OCI-LY3 (cell line): ENCODE results near the gene ZER1.
"Not testable (repeated sequence)": the region's sequence is repeated elsewhere in the genome, so short reads cannot be mapped to it uniquely, and the experiment has no call there.

Source experiments
- H2AFZ ChIP-seq: fragments of 200-600, 300-600 bp; shearing (Covaris generic); 2 replicates; pipeline ENCODE4 v1.6.0; 2014; ENCODE audit warnings: antibody characterized with exemption, low read depth, low read length
- H3K27ac ChIP-seq: fragments of 200-600, 300-600 bp; sonication (generic); 2 replicates; pipeline ENCODE4 v1.5.1; 2014; ENCODE audit warnings: mild to moderate bottlenecking, low read length, moderate library complexity, mixed read lengths
- H3K27me3 ChIP-seq: fragments of 200-600, 300-600 bp; sonication (generic); 2 replicates; pipeline ENCODE4 v1.6.1; 2014; ENCODE audit warnings: low read depth, low read length, mixed read lengths
- H3K36me3 ChIP-seq: fragments of 200-600, 300-600 bp; sonication (generic); replicated peaks from 2 replicates; pipeline ENCODE3; 2014; ENCODE audit warnings: low read depth, low read length, mixed read lengths
- H3K4me1 ChIP-seq: fragments of 300-600, 200-600 bp; sonication (generic); 2 replicates; pipeline ENCODE4 v1.6.1; 2014; ENCODE audit warnings: low read length, mixed read lengths
- H3K4me2 ChIP-seq: fragments of 200-600, 300-600 bp; sonication (generic); 2 replicates; pipeline ENCODE4 v1.6.1; 2014; ENCODE audit warnings: low read length, mixed read lengths
- H3K4me3 ChIP-seq: fragments of 300-600, 200-600 bp; sonication (generic); 2 replicates; pipeline ENCODE4 v1.5.1; 2014; ENCODE audit warnings: antibody characterized with exemption, mild to moderate bottlenecking, low read length, moderate library complexity
- H3K79me2 ChIP-seq: fragments of 300-600, 200-600 bp; shearing (Covaris generic); 2 replicates; pipeline ENCODE4 v1.6.1; 2014; ENCODE audit warnings: mild to moderate bottlenecking, low read length, mixed read lengths
- H3K9ac ChIP-seq: fragments of 300-600, 200-600 bp; shearing (Covaris generic); 2 replicates; pipeline ENCODE4 v1.6.0; 2014; ENCODE audit warnings: mild to moderate bottlenecking, low read length, moderate library complexity
- H3K9me3 ChIP-seq: fragments of 200-600, 300-600 bp; shearing (Covaris generic); 2 replicates; pipeline ENCODE4 v1.6.1; 2014; ENCODE audit warnings: low read length, mixed read lengths; ENCODE audit not compliant: insufficient read depth
- H4K20me1 ChIP-seq: fragments of 200-600, 300-600 bp; sonication (generic); 2 replicates; pipeline ENCODE4 v1.6.1; 2016; ENCODE audit warnings: low read length, mixed read lengths; ENCODE audit not compliant: insufficient read depth
- CTCF ChIP-seq: fragments of 200-600, 300-600 bp; sonication (generic); IDR thresholded peaks from 2 replicates; pipeline ENCODE4 v1.5.1; 2014; ENCODE audit warnings: antibody characterized with exemption, low read length, low read depth
- EZH2phosphoT487 ChIP-seq: fragments of 200-600 bp; shearing (Covaris generic); IDR thresholded peaks from 2 replicates; pipeline ENCODE4 v1.6.1; 2018; ENCODE audit warnings: antibody characterized with exemption, mixed run types, low read depth

Gene ZER1

GRCh38 chr9:128781187-128782070 is 9.7 kb upstream of the ZER1 start:
- H3K79me2 ChIP-seq = no peaks in the 10 kb centered on the region
- no peak overlapping the region for H3K9ac ChIP-seq
- H3K4me1 ChIP-seq = peaks cover 16% of the 10 kb centered on the region
- H3K27ac ChIP-seq = no peak overlapping the region
- no peaks in the 10 kb centered on the region for H3K27me3 ChIP-seq
- H3K4me3 ChIP-seq = no peak overlapping the region
- TF ChIP-seq CTCF (no peak), EZH2phosphoT487 (no peak)
- no peaks in the 10 kb centered on the region for H4K20me1 ChIP-seq
- no peaks in the 10 kb centered on the region for H3K36me3 ChIP-seq
- no peaks in the 10 kb centered on the region for H3K9me3 ChIP-seq
- H3K4me2 ChIP-seq = no peak overlapping the region
- no peak overlapping the region for H2AFZ ChIP-seq

- H3K4me3 ChIP-seq, H3K9me3 ChIP-seq, H3K4me2 ChIP-seq, H3K36me3 ChIP-seq, H3K9ac ChIP-seq, H3K27me3 ChIP-seq, H3K27ac ChIP-seq, H2AFZ ChIP-seq, H4K20me1 ChIP-seq, H3K79me2 ChIP-seq: not testable (repeated sequence)
- H3K4me1 ChIP-seq = peaks cover 14% of the 10 kb centered on the region
Measured at GRCh38 chr9:128780093-128780492, 8.4 kb upstream of the ZER1 start.

- H3K4me1 ChIP-seq = peaks cover 9% of the 10 kb centered on the region
- no peak overlapping the region for H2AFZ ChIP-seq
- H3K27ac ChIP-seq = no peak overlapping the region
- peaks cover 4% of the 10 kb centered on the region; the same call in 1 of the 2 replicates for H3K9me3 ChIP-seq
- no peak overlapping the region for H3K9ac ChIP-seq
- H3K36me3 ChIP-seq = no peaks in the 10 kb centered on the region
- H4K20me1 ChIP-seq = no peaks in the 10 kb centered on the region
- TF ChIP-seq CTCF (no peak), EZH2phosphoT487 (no peak)
- H3K79me2 ChIP-seq = peaks cover 9% of the 10 kb centered on the region
- H3K4me3 ChIP-seq = no peak overlapping the region
- no peaks in the 10 kb centered on the region for H3K27me3 ChIP-seq
- no peak overlapping the region for H3K4me2 ChIP-seq
Measured at GRCh38 chr9:128774804-128775203, 3.1 kb upstream of the ZER1 start.

- H4K20me1 ChIP-seq = no peaks in the 10 kb centered on the region
- peaks cover 4% of the 10 kb centered on the region; the same call in 1 of the 2 replicates for H3K9me3 ChIP-seq
- H3K27me3 ChIP-seq = no peaks in the 10 kb centered on the region
- no peak overlapping the region for H3K4me3 ChIP-seq
- no peak overlapping the region for H2AFZ ChIP-seq
- peaks cover 9% of the 10 kb centered on the region for H3K79me2 ChIP-seq
- H3K4me1 ChIP-seq = peaks cover 9% of the 10 kb centered on the region
- TF ChIP-seq EZH2phosphoT487 = no peak
- TF ChIP-seq CTCF = no peak
- H3K4me2 ChIP-seq = no peak overlapping the region
- H3K9ac ChIP-seq = no peak overlapping the region
- H3K36me3 ChIP-seq = no peaks in the 10 kb centered on the region
- H3K27ac ChIP-seq = no peak overlapping the region
Measured at GRCh38 chr9:128773049-128773448, 1.3 kb upstream of the ZER1 start.
